Fibroblast of pulmonary artery (primary cell): Measurements from ENCODE around the gene EIF4A3.

Experiments
- DNase-seq: peaks from one replicate; pipeline ENCODE4 v3.0.0-alpha.2; 2010; ENCODE audit warnings: low read depth
- H3K4me3 ChIP-seq: replicated peaks from 2 replicates; pipeline ENCODE4 v1.5.1; 2011; ENCODE audit warnings: low read depth, mild to moderate bottlenecking, control low read depth, low read length, moderate library complexity
- TF ChIP-seq, protein P1 (sequence below): IDR thresholded peaks from 2 replicates; pipeline ENCODE4 v1.5.1; 2011; ENCODE audit warnings: mild to moderate bottlenecking, control low read depth, low read length, inconsistent platforms; ENCODE audit errors: missing control alignments

Gene EIF4A3

GRCh38 chr17:80113033-80113484 is 33.9 kb downstream of the EIF4A3 start:
- DNase-seq: no peak
- no peak overlapping the region for H3K4me3 ChIP-seq
- TF ChIP-seq, protein P1, sequence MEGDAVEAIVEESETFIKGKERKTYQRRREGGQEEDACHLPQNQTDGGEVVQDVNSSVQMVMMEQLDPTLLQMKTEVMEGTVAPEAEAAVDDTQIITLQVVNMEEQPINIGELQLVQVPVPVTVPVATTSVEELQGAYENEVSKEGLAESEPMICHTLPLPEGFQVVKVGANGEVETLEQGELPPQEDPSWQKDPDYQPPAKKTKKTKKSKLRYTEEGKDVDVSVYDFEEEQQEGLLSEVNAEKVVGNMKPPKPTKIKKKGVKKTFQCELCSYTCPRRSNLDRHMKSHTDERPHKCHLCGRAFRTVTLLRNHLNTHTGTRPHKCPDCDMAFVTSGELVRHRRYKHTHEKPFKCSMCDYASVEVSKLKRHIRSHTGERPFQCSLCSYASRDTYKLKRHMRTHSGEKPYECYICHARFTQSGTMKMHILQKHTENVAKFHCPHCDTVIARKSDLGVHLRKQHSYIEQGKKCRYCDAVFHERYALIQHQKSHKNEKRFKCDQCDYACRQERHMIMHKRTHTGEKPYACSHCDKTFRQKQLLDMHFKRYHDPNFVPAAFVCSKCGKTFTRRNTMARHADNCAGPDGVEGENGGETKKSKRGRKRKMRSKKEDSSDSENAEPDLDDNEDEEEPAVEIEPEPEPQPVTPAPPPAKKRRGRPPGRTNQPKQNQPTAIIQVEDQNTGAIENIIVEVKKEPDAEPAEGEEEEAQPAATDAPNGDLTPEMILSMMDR: no peak

DNA sequence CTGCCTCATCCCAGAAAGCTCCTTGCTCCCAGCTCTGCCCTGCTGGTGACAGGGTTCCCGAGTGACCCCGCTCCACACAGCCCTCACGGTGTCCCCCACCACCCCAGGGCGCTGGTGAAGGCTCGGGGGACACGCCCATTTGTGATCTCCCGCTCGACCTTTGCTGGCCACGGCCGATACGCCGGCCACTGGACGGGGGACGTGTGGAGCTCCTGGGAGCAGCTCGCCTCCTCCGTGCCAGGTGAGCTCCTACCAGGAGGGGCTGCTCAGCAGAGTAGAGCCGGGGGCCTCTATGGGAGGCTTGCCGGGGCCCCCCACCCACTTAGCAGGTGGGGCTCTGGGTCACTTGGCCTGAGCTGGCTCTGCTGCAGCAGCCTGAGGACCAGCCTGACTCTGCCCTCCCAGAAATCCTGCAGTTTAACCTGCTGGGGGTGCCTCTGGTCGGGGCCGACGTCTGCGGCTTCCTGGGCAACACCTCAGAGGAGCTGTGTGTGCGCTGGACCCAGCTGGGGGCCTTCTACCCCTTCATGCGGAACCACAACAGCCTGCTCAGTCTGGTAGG is 34.4 kb downstream of the EIF4A3 start:
- TF ChIP-seq, protein P1: no peak
- DNase-seq: no peak

GRCh38 chr17:80111702-80112470 is 35.0 kb downstream of the EIF4A3 start:
- TF ChIP-seq, protein P1: no peak
- no peak overlapping the region for H3K4me3 ChIP-seq

More for the DNA sequence above, 34.4 kb downstream of the EIF4A3 start:
- H3K4me3 ChIP-seq: no peak overlapping the region

DNA sequence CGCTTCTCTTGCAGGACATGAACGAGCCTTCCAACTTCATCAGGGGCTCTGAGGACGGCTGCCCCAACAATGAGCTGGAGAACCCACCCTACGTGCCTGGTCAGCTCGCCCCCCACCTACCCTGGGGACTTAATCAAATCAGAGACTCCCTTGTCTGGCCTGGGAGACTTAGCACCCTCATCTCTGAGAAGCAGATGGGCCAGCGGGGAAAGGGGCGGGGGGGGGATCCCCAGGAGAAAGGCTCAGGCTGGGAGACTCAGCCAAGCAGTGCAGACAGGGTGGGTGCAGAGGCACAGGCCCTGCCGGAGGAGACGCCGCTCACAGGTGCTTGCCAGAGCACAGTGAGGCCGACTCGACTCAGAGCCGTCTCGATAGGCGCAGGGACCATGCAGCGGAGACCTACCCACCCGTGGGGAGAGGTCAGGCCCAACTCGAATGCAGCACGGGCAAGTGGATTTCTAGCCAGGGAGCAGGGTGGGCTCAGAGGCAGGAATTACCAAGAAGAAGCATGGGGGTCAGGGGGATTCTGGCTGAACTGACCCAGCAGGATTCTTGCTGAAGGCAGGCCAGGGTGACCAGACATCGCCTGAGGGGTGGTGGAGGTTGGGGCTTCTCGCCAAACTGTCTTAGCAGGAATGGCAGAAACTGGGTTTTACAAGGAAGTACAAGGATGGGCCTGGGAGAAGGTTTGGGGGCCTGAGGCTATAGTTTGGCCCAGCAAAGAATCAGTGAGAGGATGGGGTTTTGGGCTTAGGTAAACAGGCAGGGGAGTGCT is 35.8 kb downstream of the EIF4A3 start:
- H3K4me3 ChIP-seq: no peak overlapping the region
- no peak for DNase-seq
- TF ChIP-seq, protein P1: no peak

More at GRCh38 chr17:80111702-80112470, 35.0 kb downstream of the EIF4A3 start:
- no peak for DNase-seq

GRCh38 chr17:80110447-80110812 is 36.5 kb downstream of the EIF4A3 start:
- TF ChIP-seq, protein P1: no peak
- no peak for DNase-seq
- H3K4me3 ChIP-seq: no peak overlapping the region

DNA sequence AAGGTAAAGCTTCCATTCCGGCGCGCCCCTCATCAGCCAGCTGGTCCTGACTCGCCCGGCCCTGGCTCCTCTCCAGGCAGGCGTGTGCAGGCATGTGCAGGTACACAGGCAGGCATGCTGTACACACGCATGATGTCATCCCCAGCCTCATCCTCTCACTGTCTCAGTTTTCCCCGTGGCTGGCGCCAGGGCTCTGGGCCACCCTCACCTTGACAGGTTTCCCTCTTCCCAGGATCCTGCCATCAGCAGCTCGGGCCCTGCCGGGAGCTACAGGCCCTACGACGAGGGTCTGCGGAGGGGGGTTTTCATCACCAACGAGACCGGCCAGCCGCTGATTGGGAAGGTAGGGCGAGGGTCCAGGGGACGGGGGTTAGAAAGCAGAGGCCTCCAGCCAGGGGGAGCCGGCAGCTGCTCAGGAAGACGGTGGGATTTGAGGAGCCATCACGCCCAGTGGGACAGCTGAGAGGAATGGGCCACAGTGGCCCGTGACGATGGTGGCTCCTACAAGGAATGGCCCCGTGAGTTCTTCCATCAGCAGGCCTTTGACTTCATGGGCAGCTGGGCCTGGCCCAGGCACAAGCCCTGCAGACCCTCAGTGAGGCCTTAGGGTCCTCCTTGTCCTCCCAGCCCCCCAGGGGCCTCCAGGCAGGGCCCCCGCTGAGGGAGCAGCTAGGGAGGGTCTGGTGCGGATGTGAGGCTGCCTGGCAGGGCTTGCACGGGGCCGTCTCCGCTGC is 37.0 kb downstream of the EIF4A3 start:
- DNase-seq: no peak
- H3K4me3 ChIP-seq: no peak overlapping the region
- TF ChIP-seq, protein P1: no peak
